HCT116 (cell line): ENCODE data around the gene FHL5. TPM values are rescaled to one million over a fixed set of nuclear protein-coding genes. Genes with fewer than 3 reads are reported as not detected.

Experiments used
- ATAC-seq: fragments of 200-7000 bp; cut with Tn5 transposase; 2 replicates; pipeline ENCODE4 v1.9.1; 2020; ENCODE audit warnings: mild to moderate bottlenecking, moderate library complexity
- BruUV-seq: library from RNA; stranded (reverse); fragments of 400-500 nt; replicated peaks from 2 replicates; lab custom pipeline; 2021; lab: Mats Ljungman, UMichigan
- CTCF ChIA-PET: fragments of 300-600 bp; sonication (Branson Sonifier 250); formaldehyde crosslinking; loops from one replicate; lab custom pipeline; 2021; ENCODE audit warnings: antibody characterized with exemption; lab: Charles Lee
- POLR2A ChIA-PET: fragments of 300-600, 350-600 bp; sonication (Branson Sonifier 250); formaldehyde crosslinking; loops from one replicate; lab custom pipeline; 2021; ENCODE audit warnings: antibody characterized with exemption; lab: Charles Lee
- RAD21 ChIA-PET, 2 experiments: fragments of 300-600 bp; sonication (Branson Sonifier 250); formaldehyde crosslinking; loops; one replicate each; lab custom pipeline; 2023; ENCODE audit warnings: low total read pairs in 2 of 2; ENCODE audit not compliant: uncharacterized antibody in 2 of 2, unreplicated experiment in 2 of 2, low non-redundant PET in 1 of 2; lab: Charles Lee
- DNase-seq: peaks from one replicate; pipeline ENCODE4 v3.0.0-alpha.2; 2010; ENCODE audit warnings: low read depth, low spot score
- H2AFZ ChIP-seq: fragments of 200-600 bp; shearing (Covaris generic), sonication (generic); 2 replicates; pipeline ENCODE4 v1.6.1; 2017; ENCODE audit warnings: low read depth, mixed run types, mixed read lengths, antibody characterized with exemption, low read length; ENCODE audit not compliant: poor library complexity, severe bottlenecking
- H3K27ac ChIP-seq: 2 replicates; pipeline ENCODE4 v1.5.1; 2012; ENCODE audit warnings: low read depth, low read length
- H3K27me3 ChIP-seq: fragments of 200-600 bp; sonication (generic); 2 replicates; pipeline ENCODE4 v1.6.1; 2016; ENCODE audit warnings: mixed run types, low read length, mixed read lengths; ENCODE audit not compliant: insufficient read depth
- H3K36me3 ChIP-seq, 2 experiments: fragments of 200-500 bp in 1 of 2; fragments of 200-600 bp in 1 of 2; sonication (Bioruptor generic) in 1 of 2; sonication (generic) in 1 of 2; 2 replicates each; pipeline versions ENCODE4 v1.5.1 to v1.6.1; 2014 to 2016; ENCODE audit warnings: low read length in 2 of 2, inconsistent platforms in 1 of 2, mixed read lengths in 1 of 2, mixed run types in 1 of 2; ENCODE audit not compliant: insufficient read depth in 2 of 2, control insufficient read depth in 1 of 2
- H3K4me1 ChIP-seq, 2 experiments: fragments of 200-600 bp in 1 of 2; sonication (generic) in 1 of 2; 2 replicates each; pipeline versions ENCODE4 v1.5.1 to v1.6.1; 2012 to 2017; ENCODE audit warnings: low read length in 2 of 2, inconsistent platforms in 1 of 2, mild to moderate bottlenecking in 1 of 2, mixed read lengths in 1 of 2, mixed run types in 1 of 2, moderate library complexity in 1 of 2; ENCODE audit not compliant: insufficient read depth in 2 of 2, control insufficient read depth in 1 of 2
- H3K4me2 ChIP-seq: fragments of 200-600 bp; sonication (generic); 2 replicates; pipeline ENCODE4 v1.6.1; 2017; ENCODE audit warnings: mixed run types, low read length, mixed read lengths
- H3K4me3 ChIP-seq, 2 experiments: fragments of 200-600 bp in 1 of 2; sonication (generic) in 1 of 2; replicated peaks in 1 of 2; 2 replicates each; pipeline ENCODE4 v1.5.1; 2011 to 2016; ENCODE audit warnings: low read length in 2 of 2, control low read depth in 1 of 2, low read depth in 1 of 2, mild to moderate bottlenecking in 1 of 2, mixed read lengths in 1 of 2, mixed run types in 1 of 2
- H3K79me2 ChIP-seq: fragments of 200-600 bp; sonication (generic); 2 replicates; pipeline ENCODE4 v1.6.1; 2017; ENCODE audit warnings: mild to moderate bottlenecking, mixed run types, low read length, moderate library complexity, mixed read lengths; ENCODE audit not compliant: insufficient read depth
- H3K9ac ChIP-seq: fragments of 200-600 bp; sonication (generic); 2 replicates; pipeline ENCODE4 v1.6.1; 2016; ENCODE audit warnings: low read length, mixed read lengths
- H3K9me2 ChIP-seq: fragments of 200-600 bp; sonication (generic), shearing (Covaris generic); 2 replicates; pipeline ENCODE4 v1.6.1; 2017; ENCODE audit warnings: mixed run types, mild to moderate bottlenecking, moderate library complexity; ENCODE audit not compliant: insufficient read depth
- H3K9me3 ChIP-seq, 2 experiments: fragments of 200-500 bp in 1 of 2; fragments of 200-600 bp in 1 of 2; sonication (Bioruptor generic) in 1 of 2; sonication (generic) in 1 of 2; 2 replicates each; pipeline ENCODE4 v1.6.1; 2014 to 2017; ENCODE audit warnings: low read length in 2 of 2, mixed read lengths in 2 of 2, inconsistent platforms in 1 of 2, low read depth in 1 of 2, mild to moderate bottlenecking in 1 of 2, mixed run types in 1 of 2, moderate library complexity in 1 of 2; ENCODE audit not compliant: control insufficient read depth in 1 of 2, insufficient read depth in 1 of 2
- H4K20me1 ChIP-seq: fragments of 200-600 bp; sonication (generic), shearing (Covaris generic); 2 replicates; pipeline ENCODE4 v1.6.1; 2017; ENCODE audit warnings: mixed run types, mild to moderate bottlenecking, moderate library complexity; ENCODE audit not compliant: insufficient read depth
- CBX3 ChIP-seq: IDR thresholded peaks from 2 replicates; pipeline ENCODE4 v1.6.1; 2012; ENCODE audit warnings: low read depth
- CEBPB ChIP-seq: IDR thresholded peaks from 2 replicates; pipeline ENCODE4 v1.6.1; 2012; ENCODE audit warnings: low read depth
- EGR1 ChIP-seq: IDR thresholded peaks from 2 replicates; pipeline ENCODE4 v1.6.1; 2012; ENCODE audit warnings: low read depth
- ELF1 ChIP-seq: IDR thresholded peaks from 2 replicates; pipeline ENCODE4 v1.6.1; 2012; ENCODE audit warnings: low read depth, borderline replicate concordance
- EZH2 ChIP-seq: fragments of 200-600 bp; sonication (generic); IDR thresholded peaks from 2 replicates; pipeline ENCODE4 v1.6.1; 2017; ENCODE audit warnings: antibody characterized with exemption, mixed run types
- EZH2phosphoT487 ChIP-seq: fragments of 200-600 bp; IDR thresholded peaks from 2 replicates; pipeline ENCODE4 v1.6.1; 2018; ENCODE audit warnings: antibody characterized with exemption, borderline replicate concordance
- FOSL1 ChIP-seq: IDR thresholded peaks from 2 replicates; pipeline ENCODE4 v1.6.1; 2012; ENCODE audit warnings: low read depth
- JUND ChIP-seq: IDR thresholded peaks from 2 replicates; pipeline ENCODE4 v1.6.1; 2012
- MAX ChIP-seq: IDR thresholded peaks from 2 replicates; pipeline ENCODE4 v1.6.1; 2012
- POLR2AphosphoS5 ChIP-seq: IDR thresholded peaks from 2 replicates; pipeline ENCODE4 v1.6.1; 2011; ENCODE audit warnings: mild to moderate bottlenecking, low read depth, low read length, moderate library complexity
- RAD21 ChIP-seq: IDR thresholded peaks from 2 replicates; pipeline ENCODE4 v1.6.1; 2012; ENCODE audit warnings: low read depth, mild to moderate bottlenecking
- REST ChIP-seq: IDR thresholded peaks from 2 replicates; pipeline ENCODE4 v1.6.1; 2012; ENCODE audit warnings: low read depth
- SRF ChIP-seq: IDR thresholded peaks from 2 replicates; pipeline ENCODE4 v1.6.1; 2012; ENCODE audit warnings: low read depth
- ZFX ChIP-seq: fragments of 450-650 bp; IDR thresholded peaks from 2 replicates; pipeline ENCODE4 v1.6.1; 2017
- ZNF274 ChIP-seq: fragments of 200-500 bp; sonication (Bioruptor generic); IDR thresholded peaks from 2 replicates; pipeline ENCODE4 v1.6.1; 2014; ENCODE audit warnings: mild to moderate bottlenecking, low read depth, low read length, inconsistent platforms
- intact Hi-C: fragments of 100-400 bp; cut with micrococcal nuclease; formaldehyde crosslinking; loops from 2 replicates; pipeline ENCODE4 v1.10.0; 2022
- total RNA-seq: library from RNA; stranded (reverse); gene quantifications from one replicate; pipeline ENCODE4 v1.2.1, GENCODE V29; 2021; ENCODE audit not compliant: unreplicated experiment
- TF ChIP-seq, protein P1 (sequence below): IDR thresholded peaks from 2 replicates; pipeline ENCODE4 v1.6.1; 2012
- TF ChIP-seq, protein P2 (sequence below): IDR thresholded peaks from 2 replicates; pipeline ENCODE4 v1.6.1; 2011; ENCODE audit warnings: mild to moderate bottlenecking, low read length, moderate library complexity; ENCODE audit not compliant: insufficient replicate concordance; ENCODE audit errors: extremely low read depth
- TF ChIP-seq, protein P3 (sequence below), 3 experiments: fragments of 200-600 bp in 1 of 3; sonication (generic) in 1 of 3; IDR thresholded peaks in 2 of 3; conservative IDR thresholded peaks in 1 of 3; 2 replicates each; pipeline ENCODE4 v1.5.1; 2012 to 2017; ENCODE audit warnings: low read depth in 2 of 3, low read length in 2 of 3, antibody characterized with exemption in 1 of 3, borderline replicate concordance in 1 of 3, control low read depth in 1 of 3, mild to moderate bottlenecking in 1 of 3, mixed read lengths in 1 of 3, mixed run types in 1 of 3, moderate library complexity in 1 of 3; ENCODE audit not compliant: insufficient read depth in 1 of 3

FHL5 gene
- total RNA-seq, 1 experiment from 2014 or later = not detected

- ATAC-seq (no peak), DNase-seq (no peak)
- H3K27ac ChIP-seq = no peak overlapping the region
- CTCF ChIA-PET = no interaction called here
- no peaks in the 10 kb centered on the region for H3K79me2 ChIP-seq
- H3K9me3 ChIP-seq = no peaks in the 10 kb centered on the region
- no peaks in the 10 kb centered on the region for H3K4me1 ChIP-seq
- no peaks in the 10 kb centered on the region for H3K9me2 ChIP-seq
- intact Hi-C loops = no loop called here
- no peak overlapping the region for H3K4me2 ChIP-seq
- no TSS peak for BruUV-seq
- H3K36me3 ChIP-seq = peaks cover 7 to 15% of the 10 kb centered on the region in 2 experiments; a peak in 3 of 4 replicates
- no peak overlapping the region for H3K9ac ChIP-seq
- POLR2A ChIA-PET = no interaction called here
- no peak overlapping the region for H2AFZ ChIP-seq
- TF ChIP-seq SRF = no peak
- TF ChIP-seq, protein P1, sequence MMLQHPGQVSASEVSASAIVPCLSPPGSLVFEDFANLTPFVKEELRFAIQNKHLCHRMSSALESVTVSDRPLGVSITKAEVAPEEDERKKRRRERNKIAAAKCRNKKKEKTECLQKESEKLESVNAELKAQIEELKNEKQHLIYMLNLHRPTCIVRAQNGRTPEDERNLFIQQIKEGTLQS = no peak
- TF ChIP-seq ZFX = no peak
- TF ChIP-seq FOSL1 = no peak
- TF ChIP-seq POLR2AphosphoS5 = no peak
- no peak for TF ChIP-seq CBX3
- TF ChIP-seq ELF1 = no peak
- TF ChIP-seq, protein P2, sequence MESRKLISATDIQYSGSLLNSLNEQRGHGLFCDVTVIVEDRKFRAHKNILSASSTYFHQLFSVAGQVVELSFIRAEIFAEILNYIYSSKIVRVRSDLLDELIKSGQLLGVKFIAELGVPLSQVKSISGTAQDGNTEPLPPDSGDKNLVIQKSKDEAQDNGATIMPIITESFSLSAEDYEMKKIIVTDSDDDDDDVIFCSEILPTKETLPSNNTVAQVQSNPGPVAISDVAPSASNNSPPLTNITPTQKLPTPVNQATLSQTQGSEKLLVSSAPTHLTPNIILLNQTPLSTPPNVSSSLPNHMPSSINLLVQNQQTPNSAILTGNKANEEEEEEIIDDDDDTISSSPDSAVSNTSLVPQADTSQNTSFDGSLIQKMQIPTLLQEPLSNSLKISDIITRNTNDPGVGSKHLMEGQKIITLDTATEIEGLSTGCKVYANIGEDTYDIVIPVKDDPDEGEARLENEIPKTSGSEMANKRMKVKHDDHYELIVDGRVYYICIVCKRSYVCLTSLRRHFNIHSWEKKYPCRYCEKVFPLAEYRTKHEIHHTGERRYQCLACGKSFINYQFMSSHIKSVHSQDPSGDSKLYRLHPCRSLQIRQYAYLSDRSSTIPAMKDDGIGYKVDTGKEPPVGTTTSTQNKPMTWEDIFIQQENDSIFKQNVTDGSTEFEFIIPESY = no peak
- no peak for TF ChIP-seq EGR1
- TF ChIP-seq EZH2 = no peak
- TF ChIP-seq ZNF274 = no peak
- TF ChIP-seq REST = no peak
- TF ChIP-seq RAD21 = no peak
- TF ChIP-seq CEBPB = no peak
- TF ChIP-seq, protein P3, sequence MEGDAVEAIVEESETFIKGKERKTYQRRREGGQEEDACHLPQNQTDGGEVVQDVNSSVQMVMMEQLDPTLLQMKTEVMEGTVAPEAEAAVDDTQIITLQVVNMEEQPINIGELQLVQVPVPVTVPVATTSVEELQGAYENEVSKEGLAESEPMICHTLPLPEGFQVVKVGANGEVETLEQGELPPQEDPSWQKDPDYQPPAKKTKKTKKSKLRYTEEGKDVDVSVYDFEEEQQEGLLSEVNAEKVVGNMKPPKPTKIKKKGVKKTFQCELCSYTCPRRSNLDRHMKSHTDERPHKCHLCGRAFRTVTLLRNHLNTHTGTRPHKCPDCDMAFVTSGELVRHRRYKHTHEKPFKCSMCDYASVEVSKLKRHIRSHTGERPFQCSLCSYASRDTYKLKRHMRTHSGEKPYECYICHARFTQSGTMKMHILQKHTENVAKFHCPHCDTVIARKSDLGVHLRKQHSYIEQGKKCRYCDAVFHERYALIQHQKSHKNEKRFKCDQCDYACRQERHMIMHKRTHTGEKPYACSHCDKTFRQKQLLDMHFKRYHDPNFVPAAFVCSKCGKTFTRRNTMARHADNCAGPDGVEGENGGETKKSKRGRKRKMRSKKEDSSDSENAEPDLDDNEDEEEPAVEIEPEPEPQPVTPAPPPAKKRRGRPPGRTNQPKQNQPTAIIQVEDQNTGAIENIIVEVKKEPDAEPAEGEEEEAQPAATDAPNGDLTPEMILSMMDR (IDR thresholded peaks at IDR 0.05 in 2 of 3, conservative IDR thresholded peaks at IDR 0.05 in 1 of 3; ENCODE audit: borderline replicate concordance in 1 of 3, insufficient read depth in 1 of 3, low read depth in 2 of 3, low read length in 2 of 3) = no peak
- no peak for TF ChIP-seq MAX
- TF ChIP-seq JUND = no peak
- TF ChIP-seq EZH2phosphoT487 = no peak
- RAD21 ChIA-PET = no interaction called here
- H4K20me1 ChIP-seq = no peaks in the 10 kb centered on the region
- H3K27me3 ChIP-seq = no peaks in the 10 kb centered on the region
- H3K4me3 ChIP-seq = no peak overlapping the region
Observed at GRCh38 chr6:96547654-96548053, 15.3 kb upstream of the FHL5 start.
